Calu3 (cell line): ENCODE measurements around the gene RIN3. TPM values are rescaled to one million over a fixed set of nuclear protein-coding genes. Genes with fewer than 3 reads are reported as not detected.

ENCODE experiments used
- BruUV-seq: library from RNA; stranded (reverse); fragments of 400-500 nt; replicated peaks from 2 replicates; lab custom pipeline; 2021; lab: Mats Ljungman, UMichigan
- CTCF ChIA-PET: fragments of 300-600 bp; sonication (Branson Sonifier 250); formaldehyde crosslinking; loops from one replicate; lab custom pipeline; 2022; ENCODE audit warnings: antibody characterized with exemption; lab: Charles Lee
- DNase-seq: peaks from one replicate; pipeline ENCODE4 v3.0.0; 2022
- H3K27ac Mint-ChIP-seq: one replicate; pipeline ENCODE4 v1.8.0; 2022; ENCODE audit warnings: mixed read lengths; ENCODE audit not compliant: unreplicated experiment
- H3K27me3 Mint-ChIP-seq: one replicate; pipeline ENCODE4 v1.8.0; 2022; ENCODE audit warnings: mixed read lengths; ENCODE audit not compliant: unreplicated experiment
- H3K36me3 Mint-ChIP-seq: one replicate; pipeline ENCODE4 v1.8.0; 2022; ENCODE audit warnings: mild to moderate bottlenecking, moderate library complexity, mixed read lengths; ENCODE audit not compliant: insufficient read depth, unreplicated experiment
- H3K4me1 Mint-ChIP-seq: one replicate; pipeline ENCODE4 v1.8.0; 2022; ENCODE audit warnings: mild to moderate bottlenecking, low read depth, mixed read lengths; ENCODE audit not compliant: unreplicated experiment
- H3K4me3 Mint-ChIP-seq: one replicate; pipeline ENCODE4 v1.8.0; 2022; ENCODE audit warnings: mild to moderate bottlenecking, low read depth, moderate library complexity, mixed read lengths; ENCODE audit not compliant: unreplicated experiment
- H3K9me3 Mint-ChIP-seq: one replicate; pipeline ENCODE4 v1.8.0; 2022; ENCODE audit warnings: low read depth, mixed read lengths; ENCODE audit not compliant: unreplicated experiment
- intact Hi-C: fragments of 100-400 bp; cut with micrococcal nuclease; formaldehyde crosslinking; loops from one replicate; pipeline ENCODE4 v1.10.0; 2022; ENCODE audit not compliant: unreplicated experiment
- total RNA-seq: library from RNA; stranded (reverse); gene quantifications from 2 replicates; pipeline ENCODE4 v1.2.3, GENCODE V29; 2022
- TF ChIP-seq, protein P1 (sequence below): fragments of 200-600 bp; IDR thresholded peaks from one replicate; pipeline ENCODE4 v1.8.0; 2022; ENCODE audit warnings: antibody characterized with exemption; ENCODE audit not compliant: unreplicated experiment

The RIN3 gene
- total RNA-seq, 1 experiment from 2014 or later, result 13.8 TPM

GRCh38 chr14:92500491-92500941 is 13.1 kb upstream of the RIN3 start:
- no peak for DNase-seq
- Mint-ChIP-seq H3K4me1 (peaks cover 28% of the 10 kb centered on the region), H3K27me3 (no peaks in the 10 kb centered on the region), H3K27ac (no peak overlapping the region), H3K9me3 (no peaks in the 10 kb centered on the region), H3K4me3 (no peak overlapping the region), H3K36me3 (peaks cover 6% of the 10 kb centered on the region)
- CTCF ChIA-PET, result no interaction called here
- intact Hi-C loops, result no loop called here
- BruUV-seq, result no TSS peak
- TF ChIP-seq, protein P1, sequence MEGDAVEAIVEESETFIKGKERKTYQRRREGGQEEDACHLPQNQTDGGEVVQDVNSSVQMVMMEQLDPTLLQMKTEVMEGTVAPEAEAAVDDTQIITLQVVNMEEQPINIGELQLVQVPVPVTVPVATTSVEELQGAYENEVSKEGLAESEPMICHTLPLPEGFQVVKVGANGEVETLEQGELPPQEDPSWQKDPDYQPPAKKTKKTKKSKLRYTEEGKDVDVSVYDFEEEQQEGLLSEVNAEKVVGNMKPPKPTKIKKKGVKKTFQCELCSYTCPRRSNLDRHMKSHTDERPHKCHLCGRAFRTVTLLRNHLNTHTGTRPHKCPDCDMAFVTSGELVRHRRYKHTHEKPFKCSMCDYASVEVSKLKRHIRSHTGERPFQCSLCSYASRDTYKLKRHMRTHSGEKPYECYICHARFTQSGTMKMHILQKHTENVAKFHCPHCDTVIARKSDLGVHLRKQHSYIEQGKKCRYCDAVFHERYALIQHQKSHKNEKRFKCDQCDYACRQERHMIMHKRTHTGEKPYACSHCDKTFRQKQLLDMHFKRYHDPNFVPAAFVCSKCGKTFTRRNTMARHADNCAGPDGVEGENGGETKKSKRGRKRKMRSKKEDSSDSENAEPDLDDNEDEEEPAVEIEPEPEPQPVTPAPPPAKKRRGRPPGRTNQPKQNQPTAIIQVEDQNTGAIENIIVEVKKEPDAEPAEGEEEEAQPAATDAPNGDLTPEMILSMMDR, result no peak

DNA sequence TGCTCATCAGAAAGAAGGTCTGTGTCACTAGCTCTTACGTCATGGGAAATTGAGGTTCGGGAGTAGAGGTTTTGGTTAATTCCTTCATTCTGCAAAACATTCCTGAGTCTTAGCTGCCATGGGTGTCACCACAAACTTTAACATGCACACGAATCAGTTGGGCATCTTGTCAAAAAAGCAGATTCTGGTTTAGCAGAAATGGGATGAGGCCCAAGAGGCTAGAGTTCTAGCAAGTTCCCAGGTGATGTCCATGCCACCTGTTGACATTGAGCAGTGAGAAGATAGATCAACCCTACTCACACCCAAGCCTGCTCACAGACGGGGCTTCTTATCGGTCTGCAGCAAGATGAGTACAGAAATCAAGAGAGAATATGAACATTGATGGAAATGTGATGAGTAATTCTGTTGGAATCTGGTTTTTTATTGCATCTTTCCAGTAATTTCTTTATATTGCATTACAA is 11.7 kb upstream of the RIN3 start:
- Mint-ChIP-seq H3K36me3 (peaks cover 6% of the 10 kb centered on the region), H3K27ac (no peak overlapping the region), H3K27me3 (no peaks in the 10 kb centered on the region), H3K9me3 (no peaks in the 10 kb centered on the region), H3K4me1 (peaks cover 33% of the 10 kb centered on the region), H3K4me3 (no peak overlapping the region)
- no peak for DNase-seq
- BruUV-seq, result no TSS peak
- TF ChIP-seq, protein P1, result no peak
- intact Hi-C loops, result no loop called here
- CTCF ChIA-PET, result no interaction called here

- Mint-ChIP-seq H3K27me3 (no peaks in the 10 kb centered on the region), H3K36me3 (peaks cover 6% of the 10 kb centered on the region), H3K9me3 (no peaks in the 10 kb centered on the region), H3K4me1 (peaks cover 41% of the 10 kb centered on the region), H3K4me3 (no peak overlapping the region), H3K27ac (no peak overlapping the region)
- CTCF ChIA-PET, result no interaction called here
- DNase-seq, result no peak
- no TSS peak for BruUV-seq
- intact Hi-C loops, result no loop called here
- TF ChIP-seq, protein P1, result no peak
Observed at GRCh38 chr14:92502541-92503286, 10.9 kb upstream of the RIN3 start.

GRCh38 chr14:92503756-92504491 is 9.7 kb upstream of the RIN3 start:
- DNase-seq, result peak; percentile 39
- peaks cover 41% of the 10 kb centered on the region for H3K4me1 Mint-ChIP-seq
- CTCF ChIA-PET, result interaction anchor here (0.6 kb wide), 1 partner anchor 218 kb away, joined by 3 read pairs; no protein-coding TSS in a partner anchor
- H3K9me3 Mint-ChIP-seq, result no peaks in the 10 kb centered on the region
- peak overlapping the region; percentile 12 for H3K27ac Mint-ChIP-seq
- BruUV-seq, result no TSS peak
- TF ChIP-seq, protein P1, result no peak
- no peaks in the 10 kb centered on the region for H3K27me3 Mint-ChIP-seq
- peaks cover 6% of the 10 kb centered on the region for H3K36me3 Mint-ChIP-seq
- H3K4me3 Mint-ChIP-seq, result no peak overlapping the region
- intact Hi-C loops, result no loop called here
